Astrocyte (in vitro differentiated cells and primary cell): ENCODE data around the gene IFT43. TPM values are rescaled to one million over a fixed set of nuclear protein-coding genes. Genes with fewer than 3 reads are reported as not detected.
"Not testable (repeated sequence)": the region's sequence is repeated elsewhere in the genome, so short reads cannot be mapped to it uniquely, and the experiment has no call there.

ENCODE experiments used
- DNase-seq: peaks from one replicate; pipeline ENCODE4 v3.0.0-alpha.2; 2010; ENCODE audit warnings: low read depth
- FAIRE-seq: peaks from 2 replicates; lab custom pipeline; 2011; peaks lifted over from hg19 to GRCh38; lab: Jason Lieb, UNC
- H2AFZ ChIP-seq: 2 replicates; pipeline ENCODE4 v1.6.0; 2012; ENCODE audit warnings: low read depth, low read length, inconsistent platforms
- H3K27ac ChIP-seq: 2 replicates; pipeline ENCODE4 v1.5.1; 2011; ENCODE audit warnings: low read depth, low read length, inconsistent platforms
- H3K27me3 ChIP-seq: 2 replicates; pipeline ENCODE4 v1.6.0; 2011; ENCODE audit warnings: low read length, inconsistent platforms; ENCODE audit not compliant: insufficient read depth
- H3K36me3 ChIP-seq: 2 replicates; pipeline ENCODE4 v1.5.1; 2011; ENCODE audit warnings: low read length, inconsistent platforms; ENCODE audit not compliant: insufficient read depth
- H3K4me1 ChIP-seq: 2 replicates; pipeline ENCODE4 v1.5.1; 2011; ENCODE audit warnings: low read length, inconsistent platforms; ENCODE audit not compliant: insufficient read depth
- H3K4me2 ChIP-seq: 2 replicates; pipeline ENCODE4 v1.6.0; 2012; ENCODE audit warnings: low read length, inconsistent platforms
- H3K4me3 ChIP-seq: 2 replicates; pipeline ENCODE4 v1.5.1; 2011; ENCODE audit warnings: low read depth, mild to moderate bottlenecking, low read length, inconsistent platforms; ENCODE audit not compliant: insufficient read depth
- H3K79me2 ChIP-seq: 2 replicates; pipeline ENCODE4 v1.6.0; 2012; ENCODE audit warnings: mild to moderate bottlenecking, low read length, inconsistent platforms; ENCODE audit not compliant: insufficient read depth
- H3K9ac ChIP-seq: 2 replicates; pipeline ENCODE4 v1.6.0; 2012; ENCODE audit warnings: mild to moderate bottlenecking, low read length, inconsistent platforms
- H3K9me3 ChIP-seq: 2 replicates; pipeline ENCODE4 v1.5.1; 2012; ENCODE audit warnings: low read depth, mild to moderate bottlenecking, low read length, inconsistent platforms; ENCODE audit not compliant: insufficient read depth
- H4K20me1 ChIP-seq: 2 replicates; pipeline ENCODE4 v1.6.0; 2012; ENCODE audit warnings: low read length, inconsistent platforms; ENCODE audit not compliant: insufficient read depth
- H3K27ac Mint-ChIP-seq: one replicate; pipeline ENCODE4 v1.8.0; 2021; ENCODE audit warnings: mild to moderate bottlenecking, mixed read lengths; ENCODE audit not compliant: unreplicated experiment
- H3K27me3 Mint-ChIP-seq: one replicate; pipeline ENCODE4 v1.8.0; 2021; ENCODE audit warnings: low read depth, mixed read lengths; ENCODE audit not compliant: unreplicated experiment
- H3K36me3 Mint-ChIP-seq: one replicate; pipeline ENCODE4 v1.8.0; 2021; ENCODE audit warnings: low read depth, mixed read lengths; ENCODE audit not compliant: unreplicated experiment
- H3K4me1 Mint-ChIP-seq: one replicate; pipeline ENCODE4 v1.8.0; 2021; ENCODE audit warnings: low read depth, mixed read lengths; ENCODE audit not compliant: unreplicated experiment
- H3K4me3 Mint-ChIP-seq: one replicate; pipeline ENCODE4 v1.8.0; 2021; ENCODE audit warnings: mild to moderate bottlenecking, moderate library complexity, mixed read lengths; ENCODE audit not compliant: unreplicated experiment
- H3K9me3 Mint-ChIP-seq: one replicate; pipeline ENCODE4 v1.8.0; 2021; ENCODE audit warnings: mild to moderate bottlenecking, mixed read lengths; ENCODE audit not compliant: unreplicated experiment
- EZH2 ChIP-seq: IDR thresholded peaks from 2 replicates; pipeline ENCODE4 v1.6.1; 2012; ENCODE audit warnings: mild to moderate bottlenecking, low read length, inconsistent platforms; ENCODE audit not compliant: insufficient read depth
- total RNA-seq: library from RNA; stranded (reverse); gene quantifications from 2 replicates; pipeline ENCODE4 v1.2.1, GENCODE V29; 2021
- TF ChIP-seq, protein P1 (sequence below): IDR thresholded peaks from 2 replicates; pipeline ENCODE4 v1.5.1; 2011; ENCODE audit warnings: low read depth, mild to moderate bottlenecking, inconsistent platforms, low read length, moderate library complexity; ENCODE audit not compliant: insufficient read depth

The IFT43 gene
- total RNA-seq, 1 donor from 2014 or later, result 29.4 TPM

DNA sequence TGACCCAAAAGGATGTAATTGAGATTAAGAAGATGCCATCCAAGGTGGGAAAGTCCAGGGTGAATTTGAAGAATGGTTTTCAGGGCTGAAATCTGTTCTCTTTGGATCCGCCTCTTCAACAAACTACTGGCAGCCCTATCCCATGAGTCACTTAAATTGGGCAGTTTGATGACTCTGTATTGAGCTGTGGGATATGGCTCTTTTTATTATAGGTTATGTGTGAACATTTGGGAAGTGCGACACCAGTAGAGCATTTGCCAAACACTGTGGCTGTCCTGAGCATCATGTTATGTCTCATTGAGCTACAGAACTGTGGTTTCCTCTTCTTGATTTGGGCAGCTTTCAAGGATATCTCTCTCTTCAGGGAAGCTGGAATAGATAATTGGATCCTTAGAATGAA lies 22.3 kb downstream of the IFT43 start:
- H3K4me3 ChIP-seq, result no peak overlapping the region
- H3K4me2 ChIP-seq, result no peak overlapping the region
- Mint-ChIP-seq H3K36me3 (peaks cover 24% of the 10 kb centered on the region), H3K27me3 (no peaks in the 10 kb centered on the region), H3K4me1 (peaks cover 5% of the 10 kb centered on the region), H3K27ac (no peak overlapping the region), H3K9me3 (peaks cover 3% of the 10 kb centered on the region), H3K4me3 (no peak overlapping the region)
- DNase-seq (no peak), FAIRE-seq (no peak)
- H3K4me1 ChIP-seq, result no peaks in the 10 kb centered on the region
- TF ChIP-seq EZH2, result no peak
- TF ChIP-seq, protein P1, sequence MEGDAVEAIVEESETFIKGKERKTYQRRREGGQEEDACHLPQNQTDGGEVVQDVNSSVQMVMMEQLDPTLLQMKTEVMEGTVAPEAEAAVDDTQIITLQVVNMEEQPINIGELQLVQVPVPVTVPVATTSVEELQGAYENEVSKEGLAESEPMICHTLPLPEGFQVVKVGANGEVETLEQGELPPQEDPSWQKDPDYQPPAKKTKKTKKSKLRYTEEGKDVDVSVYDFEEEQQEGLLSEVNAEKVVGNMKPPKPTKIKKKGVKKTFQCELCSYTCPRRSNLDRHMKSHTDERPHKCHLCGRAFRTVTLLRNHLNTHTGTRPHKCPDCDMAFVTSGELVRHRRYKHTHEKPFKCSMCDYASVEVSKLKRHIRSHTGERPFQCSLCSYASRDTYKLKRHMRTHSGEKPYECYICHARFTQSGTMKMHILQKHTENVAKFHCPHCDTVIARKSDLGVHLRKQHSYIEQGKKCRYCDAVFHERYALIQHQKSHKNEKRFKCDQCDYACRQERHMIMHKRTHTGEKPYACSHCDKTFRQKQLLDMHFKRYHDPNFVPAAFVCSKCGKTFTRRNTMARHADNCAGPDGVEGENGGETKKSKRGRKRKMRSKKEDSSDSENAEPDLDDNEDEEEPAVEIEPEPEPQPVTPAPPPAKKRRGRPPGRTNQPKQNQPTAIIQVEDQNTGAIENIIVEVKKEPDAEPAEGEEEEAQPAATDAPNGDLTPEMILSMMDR, result no peak
- no peak overlapping the region for H3K27ac ChIP-seq
- no peak overlapping the region for H2AFZ ChIP-seq
- H3K9me3 ChIP-seq, result no peaks in the 10 kb centered on the region
- no peaks in the 10 kb centered on the region for H3K79me2 ChIP-seq
- peaks cover 11% of the 10 kb centered on the region for H4K20me1 ChIP-seq
- peaks cover 6% of the 10 kb centered on the region for H3K36me3 ChIP-seq
- no peaks in the 10 kb centered on the region for H3K27me3 ChIP-seq
- no peak overlapping the region for H3K9ac ChIP-seq

GRCh38 chr14:76009627-76010026 lies 24.1 kb downstream of the IFT43 start:
- not testable (repeated sequence) for H3K4me3 Mint-ChIP-seq, H3K27ac ChIP-seq, H3K27me3 ChIP-seq, H3K4me1 ChIP-seq, DNase-seq, H3K9me3 Mint-ChIP-seq, H3K27ac Mint-ChIP-seq, H3K79me2 ChIP-seq, H3K27me3 Mint-ChIP-seq, H3K9me3 ChIP-seq, H3K9ac ChIP-seq, H3K4me1 Mint-ChIP-seq, FAIRE-seq, H2AFZ ChIP-seq, H3K4me2 ChIP-seq, H3K4me3 ChIP-seq
- H3K36me3 Mint-ChIP-seq, result peaks cover 27% of the 10 kb centered on the region
- Histone ChIP-seq H4K20me1 (peaks cover 14% of the 10 kb centered on the region), H3K36me3 (peaks cover 10% of the 10 kb centered on the region)

DNA sequence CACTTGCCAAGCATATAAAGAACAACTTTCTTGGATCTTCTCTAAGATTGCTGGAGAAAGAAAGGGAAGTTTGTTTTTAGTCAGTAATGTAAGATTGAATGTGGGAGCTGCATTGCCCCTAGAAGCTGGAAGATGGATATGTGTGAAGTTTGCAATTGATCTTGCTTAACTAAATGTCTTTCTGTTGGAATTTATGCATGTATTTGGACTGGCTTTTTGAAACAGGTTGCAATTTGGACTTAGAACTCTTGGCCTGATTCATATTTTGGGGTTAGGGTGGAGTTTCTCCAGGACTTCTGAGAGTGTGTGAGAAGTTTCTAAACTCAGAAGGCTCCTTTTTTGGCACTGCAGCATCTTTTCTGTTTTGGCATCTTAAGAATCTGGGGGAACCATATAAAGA lies 26.4 kb downstream of the IFT43 start:
- no peak overlapping the region for H3K4me3 ChIP-seq
- H3K27me3 ChIP-seq, result no peaks in the 10 kb centered on the region
- FAIRE-seq, result no peak
- peaks cover 7% of the 10 kb centered on the region for H3K36me3 ChIP-seq
- Mint-ChIP-seq H3K4me3 (no peak overlapping the region), H3K9me3 (no peaks in the 10 kb centered on the region), H3K27me3 (no peaks in the 10 kb centered on the region), H3K4me1 (peaks cover 16% of the 10 kb centered on the region), H3K27ac (no peak overlapping the region), H3K36me3 (peaks cover 26% of the 10 kb centered on the region)
- H3K27ac ChIP-seq, result no peak overlapping the region
- no peaks in the 10 kb centered on the region for H3K4me1 ChIP-seq
- no peak overlapping the region for H2AFZ ChIP-seq
- peaks cover 21% of the 10 kb centered on the region for H4K20me1 ChIP-seq
- H3K9me3 ChIP-seq, result no peaks in the 10 kb centered on the region
- H3K79me2 ChIP-seq, result no peaks in the 10 kb centered on the region
- H3K9ac ChIP-seq, result no peak overlapping the region
- H3K4me2 ChIP-seq, result no peak overlapping the region
- DNase-seq, result no peak
- TF ChIP-seq, protein P1, result no peak
- no peak for TF ChIP-seq EZH2
